DMS153 (cell line): ENCODE measurements around the gene RABGGTA.
A peak's percentile ranks its signal among the peaks of the same experiment; 100 is the strongest.
"Not testable (repeated sequence)": the region's sequence is repeated elsewhere in the genome, so short reads cannot be mapped to it uniquely, and the experiment has no call there.

ENCODE experiments used
- DNase-seq: peaks from one replicate; lab custom pipeline; 2025; lab: John Stamatoyannopoulos, UW

Gene RABGGTA

DNA sequence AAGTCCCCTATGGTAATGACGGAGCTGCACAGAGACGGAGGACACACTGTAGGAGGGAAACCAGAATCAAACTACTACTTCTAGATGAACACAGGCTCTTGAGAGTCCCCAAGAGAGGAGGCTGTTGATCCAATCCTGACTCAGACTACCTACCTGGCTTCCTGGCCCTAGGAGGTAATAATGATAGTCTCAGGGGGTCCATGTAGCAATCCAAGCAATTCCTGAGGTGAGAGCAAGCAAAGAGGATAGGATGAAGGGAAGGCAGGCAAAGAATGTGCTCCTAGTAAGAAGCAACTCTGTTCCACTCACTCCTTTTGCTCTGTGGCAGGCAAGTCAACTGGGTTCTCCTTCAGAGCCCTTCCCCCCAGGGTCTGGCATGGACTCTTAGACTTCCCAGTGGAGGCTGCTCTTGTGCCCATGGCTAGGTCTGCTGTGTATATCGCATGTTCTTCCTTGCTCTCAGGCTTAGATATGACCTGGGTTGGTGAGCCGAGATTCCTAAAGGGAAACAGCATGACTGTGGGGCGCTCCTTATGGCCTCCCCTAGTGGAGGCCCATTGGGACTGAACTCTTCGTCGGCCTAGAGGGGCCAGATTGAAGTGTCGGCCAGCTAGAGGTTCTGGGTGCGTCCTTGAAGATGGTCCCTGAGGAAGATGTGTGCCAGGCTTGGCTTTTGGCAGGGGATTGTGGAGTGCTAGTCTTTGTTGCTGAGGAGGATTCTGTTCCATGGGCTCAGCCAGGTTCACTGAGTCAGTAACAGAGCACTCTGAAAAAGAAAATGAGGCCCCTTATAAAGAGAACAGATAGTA is 31.1 kb downstream of the RABGGTA start:
- DNase-seq, result no peak

DNA sequence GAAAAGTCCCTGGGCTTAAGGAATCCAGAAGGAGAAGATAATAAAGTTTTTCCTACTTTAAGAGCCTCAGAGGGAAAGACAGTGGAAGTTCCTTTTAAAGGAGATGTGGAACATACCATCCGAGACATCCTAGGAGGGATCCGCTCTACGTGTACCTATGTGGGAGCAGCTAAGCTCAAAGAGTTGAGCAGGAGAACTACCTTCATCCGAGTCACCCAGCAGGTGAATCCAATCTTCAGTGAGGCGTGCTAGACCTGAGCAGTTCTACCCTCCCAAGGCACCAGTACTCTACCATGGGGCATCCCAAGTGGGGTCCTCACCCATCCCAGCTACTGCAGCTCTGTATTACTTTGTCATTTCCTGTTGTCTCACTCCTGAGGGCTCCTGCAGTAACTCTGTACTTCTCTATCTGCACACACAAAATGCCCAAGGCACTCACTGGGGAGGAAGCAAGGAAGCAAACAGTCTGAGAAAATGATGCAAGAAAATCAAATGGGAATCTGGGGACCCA is 32.8 kb downstream of the RABGGTA start:
- DNase-seq, result no peak

DNA sequence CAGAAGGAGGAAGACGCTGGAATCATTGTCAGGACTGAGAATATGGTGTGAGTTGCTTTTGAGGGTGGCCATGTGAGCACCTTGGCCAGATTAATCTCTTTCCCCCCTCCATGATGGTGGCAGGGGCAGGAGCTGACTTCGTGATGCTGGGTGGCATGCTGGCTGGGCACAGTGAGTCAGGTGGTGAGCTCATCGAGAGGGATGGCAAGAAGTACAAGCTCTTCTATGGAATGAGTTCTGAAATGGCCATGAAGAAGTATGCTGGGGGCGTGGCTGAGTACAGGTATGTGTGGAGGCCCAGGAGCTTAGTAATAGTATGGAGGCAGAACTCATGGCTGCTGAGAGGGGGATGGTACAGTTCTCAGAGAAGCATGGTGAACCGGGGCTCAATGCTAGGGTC is 33.3 kb downstream of the RABGGTA start:
- DNase-seq, result no peak

- no peak for DNase-seq
Observed at GRCh38 chr14:24237463-24237955, 33.9 kb downstream of the RABGGTA start.

GRCh38 chr14:24236689-24237462 is 34.5 kb downstream of the RABGGTA start:
- no peak for DNase-seq

- DNase-seq, result no peak
Observed at GRCh38 chr14:24235804-24236688, 35.4 kb downstream of the RABGGTA start.

- no peak for DNase-seq
Observed at GRCh38 chr14:24234095-24235005, 37.0 kb downstream of the RABGGTA start.

- no peak for DNase-seq
Observed at GRCh38 chr14:24233538-24233866, 37.9 kb downstream of the RABGGTA start.

DNA sequence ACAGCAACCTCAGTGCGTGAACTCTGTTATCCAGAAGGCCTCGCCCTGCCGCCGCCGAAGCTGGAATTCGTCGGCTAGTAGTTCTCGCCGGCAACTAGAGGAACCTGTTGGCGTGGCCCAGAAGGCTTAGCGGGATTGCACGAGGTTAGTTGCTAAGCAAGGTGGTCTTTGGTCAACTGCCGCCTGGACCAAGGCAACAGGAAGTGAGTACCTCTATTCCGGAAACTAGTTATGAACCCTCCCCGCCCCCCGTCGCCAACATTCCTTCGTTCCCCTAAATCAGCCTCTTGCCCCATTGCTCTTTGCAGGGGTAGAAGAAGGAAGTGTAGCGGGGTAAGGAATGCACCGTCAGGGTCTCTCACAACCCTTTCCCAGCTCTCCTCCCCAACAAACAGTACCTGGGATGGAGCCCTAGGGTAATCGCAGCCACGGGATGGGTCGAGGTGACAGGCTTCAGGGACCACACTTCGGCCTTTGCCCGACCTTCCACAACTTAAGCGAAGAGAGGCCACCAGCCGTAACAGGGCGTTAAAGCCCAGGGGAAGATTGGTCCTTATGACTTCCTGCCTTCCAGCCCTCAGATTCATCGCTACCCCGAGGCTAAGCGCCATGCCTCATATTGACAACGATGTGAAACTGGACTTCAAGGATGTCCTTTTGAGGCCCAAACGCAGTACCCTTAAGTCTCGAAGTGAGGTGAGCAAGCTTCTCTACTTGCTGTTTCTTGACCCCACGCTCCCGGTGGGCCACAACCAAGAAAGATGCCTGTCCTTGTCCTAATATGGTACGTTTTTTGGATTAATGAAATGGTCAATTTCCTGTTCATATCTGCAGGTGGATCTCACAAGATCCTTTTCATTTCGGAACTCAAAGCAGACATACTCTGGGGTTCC is 38.5 kb downstream of the RABGGTA start, which contains the start of gene GMPR2:
Gene GMPR2 (plus strand): TSS at position 285 of the 893 bp plus-strand sequence. CDS start 325 bp downstream, at position 610.
- DNase-seq, result peak; percentile 82

GRCh38 chr14:24232121-24232644 is 39.2 kb downstream of the RABGGTA start, which contains the start of gene NEDD8:
TSS of gene NEDD8 (minus strand) at chr14:24232367. CDS start at chr14:24232267, 100 bp downstream.
- DNase-seq, result peak; percentile 82

- DNase-seq, result no peak
Observed at GRCh38 chr14:24231263-24232120, 39.9 kb downstream of the RABGGTA start.

GRCh38 chr14:24228902-24229301 is 42.5 kb downstream of the RABGGTA start:
- no peak for DNase-seq

GRCh38 chr14:24226473-24226872 is 44.9 kb downstream of the RABGGTA start:
- no peak for DNase-seq

- no peak for DNase-seq
Observed at GRCh38 chr14:24224618-24225071, 46.8 kb downstream of the RABGGTA start.

DNA sequence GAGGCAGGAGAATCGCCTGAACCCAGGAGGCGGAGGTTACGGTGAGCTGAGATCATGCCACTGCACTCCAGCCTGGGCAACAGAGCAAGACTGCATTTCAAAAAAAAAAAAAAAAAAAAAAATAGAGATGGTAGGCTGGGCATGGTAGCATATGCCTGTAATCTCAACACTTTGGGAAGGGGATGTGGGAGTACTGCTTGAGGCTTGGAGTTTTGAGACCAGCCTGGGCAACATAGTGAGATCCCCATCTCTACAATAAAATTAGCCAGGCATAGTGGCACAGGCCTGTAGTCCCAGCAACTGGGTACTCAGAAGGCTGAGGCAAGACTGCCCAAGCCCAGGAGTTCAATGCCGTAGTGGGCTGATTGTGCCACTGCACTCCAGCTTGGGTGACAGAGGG is 48.4 kb downstream of the RABGGTA start:
- DNase-seq, result not testable (repeated sequence)

DNA sequence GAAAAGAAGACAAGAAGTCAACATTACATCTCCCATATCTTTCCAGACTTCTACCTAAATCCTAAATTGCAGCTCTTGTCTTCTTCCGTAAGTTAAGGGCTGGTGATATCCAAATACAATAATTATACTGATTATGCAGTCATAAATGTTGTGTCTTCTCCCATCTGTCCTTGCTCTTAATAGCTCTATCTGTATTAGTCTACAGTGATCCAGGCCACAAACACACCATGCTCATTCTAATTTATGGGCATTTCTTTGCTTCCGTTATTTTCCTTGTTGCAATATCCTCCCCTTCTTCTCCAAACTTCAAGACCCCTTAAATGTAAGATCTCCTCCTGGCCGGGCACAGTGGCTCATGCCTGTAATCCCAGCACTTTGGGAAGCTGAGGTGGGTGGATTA is 51.9 kb downstream of the RABGGTA start:
- no peak for DNase-seq

DNA sequence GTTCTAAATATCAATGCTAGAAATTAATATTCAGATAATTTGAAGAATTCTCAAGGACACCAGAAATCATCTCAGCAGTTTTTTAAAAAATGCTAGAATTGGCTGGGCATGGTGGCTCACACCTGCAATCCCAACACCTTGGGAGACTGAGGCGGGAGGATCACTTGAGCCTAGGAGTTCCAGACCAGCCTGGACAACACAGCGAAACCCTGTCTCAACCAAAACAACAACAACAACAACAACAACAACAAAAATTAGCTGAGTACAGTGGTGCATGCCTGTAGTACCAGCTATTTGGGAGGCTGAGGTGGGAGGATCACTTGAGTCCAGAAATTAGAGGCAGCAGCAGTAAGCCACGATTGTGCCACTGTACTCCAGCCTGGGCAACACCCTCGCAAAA is 52.3 kb downstream of the RABGGTA start:
- DNase-seq, result no peak

GRCh38 chr14:24216876-24217275 is 54.5 kb downstream of the RABGGTA start:
- DNase-seq, result not testable (repeated sequence)
